Putamen (tissue), 1 donor: ENCODE data around the gene OTOP3.
"Not testable (repeated sequence)": the region's sequence is repeated elsewhere in the genome, so short reads cannot be mapped to it uniquely, and the experiment has no call there.

Experiments
- DNase-seq: peaks from one replicate; pipeline ENCODE4 v3.0.0-alpha.2; 2016; ENCODE audit warnings: low spot score

Gene OTOP3

GRCh38 chr17:74935585-74936469 is at the start of gene OTOP3:
OTOP3 (plus strand) TSS chr17:74935898; CDS start chr17:74935922, 24 bp downstream.
- no peak for DNase-seq

- DNase-seq = no peak
Measured at GRCh38 chr17:74888469-74888868, 47.2 kb upstream of the OTOP3 start.

GRCh38 chr17:74890554-74890953 is 45.1 kb upstream of the OTOP3 start:
- no peak for DNase-seq

- no peak for DNase-seq
Measured at GRCh38 chr17:74892013-74892841, 43.5 kb upstream of the OTOP3 start.

- DNase-seq = no peak
Measured at GRCh38 chr17:74892974-74893911, 42.5 kb upstream of the OTOP3 start, which contains the start of gene FADS6. FADS6 (minus strand) TSS chr17:74893633; CDS start chr17:74893595, 38 bp downstream.

- no peak for DNase-seq
Measured at GRCh38 chr17:74893936-74894671, 41.6 kb upstream of the OTOP3 start.

GRCh38 chr17:74898376-74898946 is 37.2 kb upstream of the OTOP3 start:
- DNase-seq = no peak

- no peak for DNase-seq
Measured at GRCh38 chr17:74900208-74900607, 35.5 kb upstream of the OTOP3 start.

GRCh38 chr17:74901353-74902135 is 34.2 kb upstream of the OTOP3 start:
- no peak for DNase-seq

GRCh38 chr17:74903034-74903433 is 32.7 kb upstream of the OTOP3 start:
- DNase-seq = no peak

GRCh38 chr17:74903671-74904070 is 32.0 kb upstream of the OTOP3 start:
- no peak for DNase-seq

GRCh38 chr17:74904687-74905409 is 30.9 kb upstream of the OTOP3 start:
- DNase-seq = no peak

GRCh38 chr17:74906214-74906793 is 29.4 kb upstream of the OTOP3 start:
- not testable (repeated sequence) for DNase-seq

GRCh38 chr17:74907012-74907411 is 28.7 kb upstream of the OTOP3 start:
- DNase-seq = no peak

- not testable (repeated sequence) for DNase-seq
Measured at GRCh38 chr17:74909097-74909496, 26.6 kb upstream of the OTOP3 start.

GRCh38 chr17:74911423-74911822 is 24.3 kb upstream of the OTOP3 start:
- DNase-seq = not testable (repeated sequence)

- no peak for DNase-seq
Measured at GRCh38 chr17:74916136-74916850, 19.4 kb upstream of the OTOP3 start.

GRCh38 chr17:74916851-74917199 is 18.9 kb upstream of the OTOP3 start:
- DNase-seq = no peak
